ENCODE results near the gene CLK3.
A peak's percentile ranks its signal among the peaks of the same experiment; 100 is the strongest.
"Not testable (repeated sequence)": the region's sequence is repeated elsewhere in the genome, so short reads cannot be mapped to it uniquely, and the experiment has no call there.

Gene CLK3

DNA sequence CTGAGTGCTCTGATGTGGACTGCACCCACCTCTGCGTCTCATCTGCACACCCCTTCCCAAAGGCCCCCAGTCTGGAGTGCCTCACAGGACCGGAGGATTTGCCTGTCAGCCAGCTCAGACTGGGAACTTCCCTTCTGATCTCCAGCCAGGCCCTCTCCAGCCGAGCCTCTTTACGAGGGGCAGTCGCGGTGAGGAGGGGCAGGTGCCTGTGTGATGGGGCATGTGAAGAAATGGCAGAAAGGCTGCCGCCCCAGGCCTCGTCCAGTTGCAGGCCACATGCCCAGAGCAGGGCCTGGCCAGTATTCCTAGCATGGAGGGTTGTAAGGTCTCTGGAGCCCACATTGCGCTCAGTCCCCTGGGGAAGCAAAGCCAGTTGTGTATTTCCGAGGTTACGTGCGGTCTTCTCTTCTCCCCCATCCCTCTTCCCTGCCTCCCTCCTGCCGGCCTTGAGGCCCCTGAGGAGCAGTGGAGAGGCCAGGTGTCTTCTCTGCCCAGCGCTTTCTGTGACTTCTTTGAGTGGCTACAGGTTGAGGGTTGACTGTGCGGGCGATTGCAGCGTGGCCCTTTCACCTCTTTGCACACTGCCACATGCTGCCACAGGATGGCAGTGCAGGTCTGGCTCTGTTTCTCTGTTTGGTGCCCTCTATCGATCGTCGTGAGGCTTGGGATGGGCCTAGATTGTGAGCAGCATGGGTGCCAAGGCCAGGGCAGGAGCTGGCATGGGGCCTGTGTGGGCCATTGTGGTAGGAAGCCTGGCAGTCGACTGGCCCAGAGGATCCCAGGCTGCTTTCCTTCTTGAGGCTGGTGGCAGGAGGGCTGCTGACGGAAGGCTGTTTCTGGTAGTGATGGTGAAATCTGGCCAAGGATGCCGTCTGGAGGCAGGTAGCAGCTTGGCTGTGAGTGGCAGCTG, 5.3 kb downstream of the CLK3 start:
- peak; percentile 97 for DNase-seq (ENCODE audit: low spot score)

DNA sequence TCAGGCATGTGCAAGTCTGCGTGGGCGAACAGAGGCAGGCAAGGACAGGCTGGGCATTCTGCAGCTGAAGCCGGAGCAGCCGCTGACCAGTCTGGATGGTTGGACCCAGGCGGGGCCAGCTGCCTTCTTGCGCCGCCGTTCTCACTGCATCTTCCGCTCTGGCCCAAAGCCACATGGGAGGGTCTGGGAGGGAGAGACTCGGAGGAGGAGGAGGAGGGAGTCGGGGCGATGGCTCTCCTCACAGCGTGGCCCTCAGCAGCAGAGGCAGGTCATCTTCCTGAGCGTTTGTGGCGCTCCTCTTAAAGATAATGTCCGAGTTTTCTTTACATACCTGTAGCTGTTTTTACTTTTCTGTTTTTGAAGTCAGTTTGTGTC, 5.9 kb downstream of the CLK3 start:
- no peak for DNase-seq (ENCODE audit: low spot score)

DNA sequence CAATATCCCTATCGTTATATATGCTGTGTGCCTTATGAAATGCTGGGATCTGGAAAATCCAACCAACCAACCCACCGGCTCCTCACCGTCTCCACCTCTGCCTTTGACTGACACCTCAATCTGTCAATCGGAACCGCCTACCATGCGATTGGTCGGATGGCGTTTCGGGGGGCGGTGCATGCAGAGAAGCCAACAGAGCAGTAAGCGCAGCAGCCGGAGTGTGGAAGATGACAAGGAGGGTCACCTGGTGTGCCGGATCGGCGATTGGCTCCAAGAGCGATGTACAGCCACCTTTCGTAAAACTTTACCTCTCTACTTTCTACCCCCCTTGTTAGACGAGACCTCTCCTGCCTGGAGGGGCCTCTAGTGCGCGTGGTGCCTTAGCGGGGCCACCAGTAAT, 6.3 kb downstream of the CLK3 start:
- no peak for DNase-seq (ENCODE audit: low spot score)

DNA sequence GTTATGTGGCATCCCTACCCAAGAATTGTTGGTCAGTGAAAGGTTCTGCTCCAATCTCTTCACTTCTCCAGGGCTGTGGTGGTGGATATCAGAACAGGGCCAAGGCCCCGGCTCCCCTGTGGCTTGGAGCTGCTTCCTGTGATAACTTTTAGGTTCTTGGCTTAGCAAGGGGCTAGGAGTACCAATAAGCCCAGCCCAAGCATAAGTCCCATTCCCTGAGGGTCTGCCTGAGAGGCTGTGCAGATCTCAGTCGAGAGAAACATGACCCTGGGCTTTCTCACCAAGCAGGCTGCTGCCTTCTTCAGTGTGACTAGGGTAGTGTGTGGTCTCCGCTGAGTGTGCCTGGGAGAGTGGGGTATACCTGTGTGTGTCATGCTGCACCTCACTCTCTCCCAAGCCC, 7.1 kb downstream of the CLK3 start:
- DNase-seq (ENCODE audit: low spot score): no peak

DNA sequence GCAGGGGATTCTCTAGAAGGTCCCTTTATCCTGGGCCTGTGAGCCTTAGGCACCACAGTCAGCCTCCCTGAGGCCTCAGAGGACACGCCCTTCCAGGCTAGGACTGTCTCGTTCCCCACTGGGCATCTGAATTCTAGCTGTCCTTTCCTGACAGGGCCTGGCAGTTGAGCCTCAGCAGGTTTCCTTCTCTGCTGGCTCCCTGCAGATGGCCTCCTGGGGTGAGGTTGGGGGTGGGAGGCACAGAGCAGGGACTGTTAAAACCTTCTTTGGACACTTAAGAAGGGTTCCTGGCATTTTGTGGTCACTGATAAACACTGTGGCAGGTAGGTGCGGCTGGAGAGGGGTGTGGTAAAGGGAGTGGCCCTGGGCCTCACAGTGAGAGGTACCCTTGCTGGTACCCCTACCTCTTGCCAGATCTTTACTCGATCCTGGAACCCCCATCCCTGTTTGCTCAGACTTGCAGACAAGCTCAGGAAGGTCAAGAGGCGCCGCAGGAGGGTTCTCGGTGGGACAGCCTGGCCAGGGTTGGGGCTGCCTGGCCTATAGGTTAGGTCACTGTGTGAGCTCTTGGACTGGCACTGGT, 8.5 kb downstream of the CLK3 start:
- no peak for DNase-seq (ENCODE audit: low spot score)

DNA sequence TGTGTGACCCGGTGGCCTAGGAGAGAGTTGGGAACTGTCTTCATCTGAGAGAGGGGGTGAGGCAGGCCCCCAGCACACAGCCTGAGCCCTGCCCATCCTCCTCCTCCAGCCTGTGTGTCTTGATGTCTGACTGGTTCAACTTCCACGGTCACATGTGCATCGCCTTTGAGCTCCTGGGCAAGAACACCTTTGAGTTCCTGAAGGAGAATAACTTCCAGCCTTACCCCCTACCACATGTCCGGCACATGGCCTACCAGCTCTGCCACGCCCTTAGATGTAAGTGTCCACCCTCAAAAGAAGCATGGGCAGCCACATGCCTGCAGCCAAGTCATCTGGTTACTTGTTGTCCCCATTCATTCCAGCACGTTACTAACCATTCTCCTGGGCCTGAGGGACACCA, 10.1 kb downstream of the CLK3 start:
- peak; percentile 6 for DNase-seq (ENCODE audit: low spot score)

DNA sequence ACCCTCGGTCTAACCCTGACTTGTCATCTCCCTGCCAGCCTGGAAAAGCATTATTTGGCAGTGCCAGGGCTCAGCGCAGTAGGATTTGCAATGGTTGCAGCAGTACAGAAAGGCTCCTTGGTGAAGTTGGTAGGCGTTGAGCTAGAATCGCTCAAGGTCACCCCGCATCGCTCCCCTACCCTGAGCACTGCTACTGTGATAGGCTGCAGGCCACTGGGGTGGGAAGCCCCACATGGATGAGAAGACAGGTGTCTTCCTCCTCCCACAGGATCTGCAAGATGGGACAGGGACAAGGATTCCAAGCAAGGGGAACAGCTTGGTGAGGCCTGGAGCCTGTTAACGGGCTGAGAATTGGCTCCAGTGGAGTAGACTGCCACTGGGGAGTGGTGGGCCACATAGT, 10.7 kb downstream of the CLK3 start:
- DNase-seq (ENCODE audit: low spot score): no peak

DNA sequence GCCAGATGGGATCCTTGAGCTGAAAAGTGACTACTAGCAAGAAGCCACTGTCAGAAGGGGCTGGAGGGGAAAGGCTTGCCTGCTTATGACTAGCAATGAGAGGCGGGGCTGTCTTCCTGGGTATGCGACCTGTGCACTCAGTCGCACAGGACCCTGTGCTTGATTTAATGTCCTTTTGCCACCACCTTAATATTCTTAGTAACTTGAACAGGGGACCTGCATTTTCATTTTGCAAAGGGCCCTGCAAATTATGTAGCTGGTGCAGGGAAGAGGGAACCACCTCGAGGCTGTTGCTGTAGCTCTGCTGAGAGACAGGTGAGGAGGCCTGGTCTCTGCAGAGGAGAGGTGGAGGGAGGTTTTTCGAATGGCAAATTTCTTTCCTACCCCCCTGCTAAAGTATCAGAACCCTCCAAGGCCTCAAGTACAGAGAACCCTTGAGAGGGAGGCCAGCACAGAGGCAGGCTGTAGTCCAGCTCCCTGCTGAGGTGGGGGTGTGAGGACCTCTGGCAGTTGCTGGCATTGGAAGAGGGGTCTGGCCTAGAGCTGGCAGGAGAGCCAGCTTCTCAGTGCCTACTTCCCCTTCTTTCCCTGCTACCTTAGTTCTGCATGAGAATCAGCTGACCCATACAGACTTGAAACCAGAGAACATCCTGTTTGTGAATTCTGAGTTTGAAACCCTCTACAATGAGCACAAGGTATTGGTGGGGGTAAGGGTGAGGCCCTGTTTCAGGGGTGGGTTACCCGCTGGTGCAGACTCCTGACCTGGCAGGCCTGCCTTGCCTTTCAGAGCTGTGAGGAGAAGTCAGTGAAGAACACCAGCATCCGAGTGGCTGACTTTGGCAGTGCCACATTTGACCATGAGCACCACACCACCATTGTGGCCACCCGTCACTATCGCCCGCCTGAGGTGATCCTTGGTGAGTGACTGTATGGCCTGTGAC, 11.4 kb downstream of the CLK3 start:
- DNase-seq (ENCODE audit: low spot score): peak; percentile 13

DNA sequence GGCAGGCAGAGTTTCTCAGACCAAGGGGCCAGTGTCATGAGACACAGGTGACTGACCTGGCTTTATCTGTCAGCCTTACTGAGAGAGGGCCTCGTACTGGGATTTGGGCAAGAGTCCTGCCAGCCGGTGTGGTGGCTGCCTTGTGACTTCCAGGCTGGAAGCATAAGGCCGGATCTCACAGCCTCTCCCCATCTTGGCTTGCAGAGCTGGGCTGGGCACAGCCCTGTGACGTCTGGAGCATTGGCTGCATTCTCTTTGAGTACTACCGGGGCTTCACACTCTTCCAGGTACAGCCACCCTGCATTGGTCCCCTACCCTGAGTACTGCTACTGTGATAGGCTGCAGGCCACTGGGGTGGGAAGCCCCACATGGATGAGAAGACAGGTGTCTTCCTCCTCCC, 12.1 kb downstream of the CLK3 start:
- DNase-seq (ENCODE audit: low spot score): peak; percentile 2

DNA sequence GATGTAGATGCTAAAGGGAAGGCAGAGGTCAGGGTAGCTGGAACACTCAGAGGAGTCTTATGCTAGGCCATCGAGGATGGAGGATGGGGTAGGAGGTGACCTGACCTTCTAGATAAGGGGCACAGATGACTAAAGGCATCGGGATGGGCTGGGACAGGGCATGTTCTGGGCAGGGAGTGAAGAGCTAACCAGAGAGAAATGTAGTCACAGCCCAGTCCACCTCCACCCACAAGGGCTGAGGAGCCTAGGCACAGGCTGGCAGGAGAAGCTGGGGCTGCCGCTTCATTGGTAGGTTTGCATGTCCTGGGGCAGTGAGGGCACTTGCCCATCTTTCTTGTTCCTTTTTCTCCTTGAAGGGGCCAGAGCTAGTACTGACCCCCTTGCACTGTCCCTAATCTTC, 12.6 kb downstream of the CLK3 start:
- DNase-seq (ENCODE audit: low spot score): peak; percentile 6

DNA sequence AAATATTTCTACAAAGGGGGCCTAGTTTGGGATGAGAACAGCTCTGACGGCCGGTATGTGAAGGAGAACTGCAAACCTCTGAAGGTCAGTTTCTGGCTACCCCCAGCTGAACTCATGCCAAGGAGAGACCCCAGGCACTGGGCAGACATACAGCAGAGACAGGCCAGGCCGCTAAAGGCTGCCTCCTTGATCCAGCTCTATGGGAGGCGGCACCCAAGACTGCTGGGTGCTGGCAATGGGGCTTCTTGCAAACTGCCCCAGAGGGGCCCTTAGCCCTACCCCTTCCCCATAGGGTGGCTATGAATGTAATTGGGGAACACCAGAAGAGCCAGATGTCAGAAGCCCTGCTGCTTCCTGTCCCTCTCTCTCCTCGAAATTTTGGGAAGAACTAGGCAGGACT, 13.3 kb downstream of the CLK3 start:
- DNase-seq (ENCODE audit: low spot score): peak; percentile 5

DNA sequence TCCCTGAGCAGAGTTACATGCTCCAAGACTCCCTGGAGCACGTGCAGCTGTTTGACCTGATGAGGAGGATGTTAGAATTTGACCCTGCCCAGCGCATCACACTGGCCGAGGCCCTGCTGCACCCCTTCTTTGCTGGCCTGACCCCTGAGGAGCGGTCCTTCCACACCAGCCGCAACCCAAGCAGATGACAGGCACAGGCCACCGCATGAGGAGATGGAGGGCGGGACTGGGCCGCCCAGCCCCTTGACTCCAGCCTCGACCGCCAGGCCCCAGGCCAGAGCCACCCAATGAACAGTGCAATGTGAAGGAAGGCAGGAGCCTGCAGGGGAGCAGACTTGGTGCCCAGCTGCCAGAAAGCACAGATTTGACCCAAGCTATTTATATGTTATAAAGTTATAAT, 14.1 kb downstream of the CLK3 start:
- not testable (repeated sequence) for DNase-seq (ENCODE audit: low spot score)

DNA sequence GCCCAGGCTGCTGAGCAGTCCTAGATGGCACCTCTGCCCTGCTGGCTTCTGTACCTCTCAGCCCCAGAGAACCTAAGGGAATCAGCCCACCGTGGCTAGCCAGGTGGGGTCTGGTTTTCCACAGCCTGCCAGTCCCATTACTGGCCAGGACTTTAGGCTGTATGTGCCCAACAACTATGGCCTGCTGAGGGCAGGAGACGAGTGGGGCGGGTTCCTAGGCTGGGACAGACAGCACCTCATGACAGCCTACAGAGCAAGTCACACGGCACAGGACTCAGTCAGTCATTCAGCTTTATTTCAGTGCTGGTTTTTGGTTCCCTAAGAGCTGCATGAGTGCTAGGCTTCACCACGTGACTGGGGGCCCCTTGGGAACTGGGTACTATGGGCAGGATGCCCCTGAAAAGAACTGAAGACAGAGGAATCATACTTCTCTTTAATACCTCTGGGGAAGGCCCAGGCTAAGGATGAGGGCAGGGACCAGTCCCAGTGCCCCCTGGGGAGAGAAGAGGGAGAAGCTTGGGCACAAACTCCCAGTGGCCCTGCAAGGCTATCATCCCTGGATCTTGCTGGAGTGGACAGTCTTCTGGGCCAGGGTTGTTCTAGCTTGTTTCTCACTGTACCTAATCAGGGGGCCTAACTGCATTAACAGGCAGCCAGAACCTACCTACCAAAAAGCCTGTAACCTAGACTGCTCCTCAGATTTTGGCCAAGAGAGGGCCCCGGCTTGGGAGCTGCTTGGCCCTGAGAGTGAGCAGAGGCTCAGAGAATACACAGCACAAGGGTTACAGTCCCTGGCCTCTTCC, 14.8 kb downstream of the CLK3 start:
- peak; percentile 1 for DNase-seq (ENCODE audit: low spot score)

DNA sequence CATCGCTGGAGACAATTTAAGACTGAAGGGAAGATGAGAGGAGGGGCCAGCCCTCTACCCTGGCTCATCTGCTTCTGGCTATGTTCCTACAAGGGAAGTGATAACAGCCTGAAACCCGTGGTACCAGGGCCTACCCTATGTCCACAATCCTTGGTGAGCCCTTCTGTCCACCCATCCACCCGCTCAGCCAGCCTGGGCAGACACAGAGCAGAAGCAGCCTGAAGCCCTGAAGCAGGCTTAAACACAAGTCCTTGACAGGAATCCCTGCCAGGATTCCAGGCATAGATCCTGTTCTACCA, 15.4 kb downstream of the CLK3 start:
- no peak for DNase-seq (ENCODE audit: low spot score)

DNA sequence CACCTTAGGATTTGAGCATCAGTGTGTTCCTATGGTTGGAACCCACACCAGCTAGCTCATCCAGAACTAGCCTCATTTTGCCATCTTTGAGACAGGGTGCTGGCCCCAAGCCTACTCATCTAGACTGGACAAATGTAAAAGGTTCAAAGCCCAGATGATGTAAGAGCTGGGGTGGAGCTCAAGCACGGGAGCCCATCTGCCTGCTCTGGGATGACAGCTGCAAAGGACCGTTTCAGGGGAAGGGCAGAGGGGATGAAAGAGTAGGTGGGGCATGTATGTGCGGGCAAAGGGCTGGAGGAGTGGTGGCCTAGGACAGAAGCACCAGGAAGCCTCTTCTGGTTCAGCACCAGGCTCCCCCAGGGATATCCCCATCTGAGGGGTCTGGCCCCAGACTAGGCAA, 15.8 kb downstream of the CLK3 start:
- DNase-seq (ENCODE audit: low spot score): no peak

DNA sequence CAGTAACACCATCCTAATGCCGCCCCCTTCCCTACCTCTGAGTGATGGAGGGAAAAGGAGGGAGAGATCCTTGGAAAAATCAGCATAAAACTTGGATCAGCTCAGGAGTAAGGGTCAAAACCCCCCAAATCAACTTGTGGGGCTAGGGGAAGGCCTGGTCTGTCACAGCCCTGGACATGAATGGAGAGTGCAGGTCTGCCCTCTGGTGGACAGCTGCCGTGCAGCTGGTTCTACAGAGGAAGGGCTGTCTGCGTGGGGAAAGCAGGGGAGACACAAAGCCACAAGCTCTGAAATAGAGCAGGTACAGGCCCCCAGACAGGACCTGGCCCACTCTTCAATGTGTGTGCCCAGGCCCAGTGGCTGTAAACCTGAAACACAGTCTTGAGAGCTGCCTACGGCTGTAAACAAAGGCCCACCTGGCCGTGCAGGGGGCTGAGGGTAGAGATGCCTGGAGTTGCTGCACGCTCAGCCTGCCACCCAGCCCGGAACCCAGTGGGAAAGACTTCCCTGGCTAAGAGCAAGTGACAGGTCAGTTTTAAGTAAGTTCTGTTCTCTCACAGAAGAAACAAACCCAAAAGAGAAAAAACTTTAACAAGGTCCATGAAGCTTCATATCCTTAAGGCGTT, 16.4 kb downstream of the CLK3 start:
- peak; percentile 88 for DNase-seq (ENCODE audit: low spot score)

DNA sequence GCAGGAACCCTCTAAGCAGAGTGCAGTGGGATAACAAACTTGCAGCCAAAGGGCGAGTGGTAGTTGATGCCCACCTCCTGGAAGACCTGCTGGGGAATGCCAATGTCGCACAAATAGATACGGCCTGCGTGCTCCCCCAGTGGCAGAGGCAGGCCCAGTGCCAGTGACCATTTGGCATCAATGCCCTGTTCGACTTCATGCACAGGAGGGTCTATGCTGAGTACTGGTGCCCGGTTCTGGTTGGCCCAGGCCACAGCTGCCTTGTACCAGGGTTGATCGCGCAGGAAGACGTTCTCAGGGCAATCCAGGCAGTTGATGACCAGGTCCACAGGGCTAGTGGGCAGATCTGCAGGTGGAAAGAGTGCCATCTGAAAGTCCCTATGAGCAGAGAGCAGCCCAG, 17.0 kb downstream of the CLK3 start:
- no peak for DNase-seq (ENCODE audit: low spot score)

DNA sequence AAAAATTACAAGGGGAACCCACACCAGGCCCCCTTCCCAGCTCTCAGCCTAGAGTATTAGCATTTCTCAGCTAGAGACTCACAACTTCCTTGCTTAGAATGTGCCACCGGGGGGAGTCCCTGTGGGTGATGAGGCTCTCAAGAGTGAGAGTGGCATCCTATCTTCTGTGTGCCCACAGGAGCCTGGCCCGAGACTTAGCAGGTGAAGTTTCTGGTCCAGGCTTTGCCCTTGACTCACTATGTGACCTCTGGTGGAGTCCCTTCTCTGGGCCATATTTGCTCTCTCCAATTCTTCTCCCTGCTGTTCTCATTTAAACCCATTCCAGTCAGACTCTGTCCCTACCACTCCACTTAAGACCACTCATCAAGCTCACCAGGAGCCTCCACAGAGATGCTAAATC, 18.1 kb downstream of the CLK3 start:
- no peak for DNase-seq (ENCODE audit: low spot score)

DNA sequence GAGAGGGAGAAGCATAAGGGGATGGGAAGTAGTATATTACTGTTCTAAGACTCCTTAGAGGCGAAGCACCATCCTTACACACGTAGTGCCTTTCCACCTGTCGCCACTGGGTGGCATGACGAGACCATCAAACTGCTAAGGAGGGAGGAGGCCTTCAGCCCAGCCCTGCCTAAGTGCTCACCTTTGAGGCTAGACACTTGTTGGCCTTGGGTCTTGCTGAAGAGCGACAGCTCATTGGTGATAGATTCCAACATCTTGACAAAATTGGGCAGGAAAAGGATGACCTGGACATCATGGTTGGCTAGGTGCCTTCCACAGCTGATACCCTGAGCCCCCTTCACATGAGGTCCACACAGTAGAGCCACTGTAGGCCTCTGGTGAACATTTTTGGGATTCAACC, 19.6 kb downstream of the CLK3 start:
- DNase-seq (ENCODE audit: low spot score): peak; percentile 89

DNA sequence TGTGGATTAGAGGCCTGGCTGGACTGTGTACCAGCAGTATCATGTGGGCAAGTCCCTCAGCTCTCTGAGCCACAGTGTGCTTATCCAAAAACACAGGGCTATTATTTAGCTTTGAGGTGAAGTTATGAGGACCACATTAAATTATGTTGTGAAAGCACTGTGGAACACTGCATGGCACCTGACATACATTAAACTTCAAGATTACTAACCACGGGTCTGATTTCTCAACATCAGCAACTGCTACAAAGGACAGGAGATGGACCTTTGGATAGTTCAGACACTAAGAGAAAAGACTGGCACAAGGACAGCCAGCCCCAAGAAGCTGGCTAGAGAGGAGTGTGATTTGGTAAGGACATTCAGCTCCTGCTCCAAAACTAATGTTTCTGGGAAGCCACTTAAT, 21.3 kb downstream of the CLK3 start:
- no peak for DNase-seq (ENCODE audit: low spot score)

DNA sequence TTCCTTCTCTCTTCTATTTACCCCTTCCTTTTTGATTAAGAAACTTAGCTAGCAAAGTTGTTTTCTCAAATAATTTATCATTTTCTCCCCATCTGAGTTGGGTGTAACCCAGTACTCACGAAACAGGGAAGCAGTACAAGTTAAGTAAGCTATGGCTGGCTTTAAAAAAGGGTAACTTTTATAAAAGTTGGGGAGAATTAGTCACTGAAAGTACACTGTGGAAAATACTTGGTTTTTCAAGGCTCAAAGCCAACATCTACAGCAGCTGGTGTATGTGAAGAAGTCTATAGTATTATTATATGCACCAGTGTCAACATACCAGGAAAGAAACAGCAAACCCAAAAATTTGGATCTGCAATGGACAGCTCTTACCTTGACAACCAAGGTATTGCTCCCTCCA, 25.5 kb downstream of the CLK3 start:
- no peak for DNase-seq (ENCODE audit: low spot score)

DNA sequence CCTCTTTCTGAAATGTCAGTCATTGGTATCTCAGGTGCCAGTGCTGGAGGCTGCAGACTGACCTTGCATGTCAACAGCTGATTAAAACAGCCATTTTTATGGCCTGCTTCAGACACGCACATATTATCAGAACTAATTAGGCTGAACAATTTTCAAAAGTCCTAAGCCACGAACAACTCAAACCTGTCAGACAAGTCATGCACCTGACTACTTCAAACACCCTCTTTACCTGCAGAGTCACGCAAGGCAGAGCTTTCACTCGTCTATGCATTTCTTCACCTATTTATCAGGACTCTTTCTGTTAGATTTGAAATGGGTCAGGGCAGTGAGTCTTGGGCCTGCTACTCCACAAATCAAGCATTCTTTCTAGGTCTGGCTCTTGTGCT, 26.7 kb downstream of the CLK3 start:
- no peak for DNase-seq (ENCODE audit: low spot score)

Measured in HuH-7.5 (cell line).